ENCODE measurements around the gene SIGLEC5. TPM values are rescaled to one million over a fixed set of nuclear protein-coding genes. Genes with fewer than 3 reads are reported as not detected.

SIGLEC5 gene
- total and polyA plus RNA-seq, 2 of the 13 experiments (the other 11 are each of a cell fraction or from before 2014, with no cell fraction given) = not detected

- Histone ChIP-seq H3K36me3 (replicated peaks in 1 of 2; ENCODE audit: control insufficient read depth in 1 of 2, insufficient read depth in 2 of 2, low read length in 2 of 2) (0 out of 5 replicates have a peak, but pooled peaks cover 0 to 8% of the 10 kb centered on the region in 2 experiments), H3K4me2 (ENCODE audit: low read depth, low read length) (no peak overlapping the region), H4K20me1 (ENCODE audit: insufficient read depth, low read length) (no peaks in the 10 kb centered on the region), H3K27ac (ENCODE audit: extremely low read length, insufficient read depth, low read length) (no peak overlapping the region), H3K4me3 (replicated peaks in 1 of 3; ENCODE audit: insufficient read depth in 1 of 3, low read depth in 2 of 3, low read length in 3 of 3) (no peak overlapping the region), H3K9me3 (ENCODE audit: low read length) (no peaks in the 10 kb centered on the region), H2AFZ (ENCODE audit: low read length) (no peak overlapping the region), H3K4me1 (ENCODE audit: insufficient read depth, low read length) (peaks cover 6% of the 10 kb centered on the region), H3K79me2 (ENCODE audit: insufficient read depth, low read length) (no peaks in the 10 kb centered on the region), H3K27me3 (ENCODE audit: control insufficient read depth in 1 of 2, insufficient read depth in 2 of 2, low read length in 2 of 2) (no peaks in the 10 kb centered on the region), H3K9ac (ENCODE audit: insufficient read depth, low read depth, low read length) (no peak overlapping the region)
- ATAC-seq (no peak), FAIRE-seq (no peak), DNase-seq (ENCODE audit: low spot score) (no peak)
- WGBS (ENCODE audit: low lambda C conversion rate) = 80% methylated on average over 6 of the region's 6 CpGs
- ChIA-PET CTCF (ENCODE audit: low intra/inter-chr PET ratio, low total read pairs) (no interaction called here), POLR2A (no interaction called here)
- no TSS peak for BruUV-seq (replicated peaks)
- intact Hi-C loops (cut with micrococcal nuclease; ENCODE audit: unreplicated experiment) = no loop called here
- in situ Hi-C loops (cut with HindIII; ENCODE audit: extremely low pct_ligation_motif_present, low pct_unique_long_range_greater_than_20kb) = no loop called here
- TF ChIP-seq GMEB2 (CRISPR knock-in tag; IDR thresholded peaks at IDR 0.05; ENCODE audit: low read depth) (no peak), ZNF292 (CRISPR knock-in tag; IDR thresholded peaks at IDR 0.05; ENCODE audit: borderline replicate concordance, low read depth) (no peak), HOXA5 (CRISPR knock-in tag; IDR thresholded peaks at IDR 0.05) (no peak), GPN1 (CRISPR knock-in tag; IDR thresholded peaks at IDR 0.05; ENCODE audit: borderline replicate concordance) (no peak), RFXAP (CRISPR knock-in tag; IDR thresholded peaks at IDR 0.05; ENCODE audit: borderline replicate concordance) (no peak), ZNF124 (CRISPR knock-in tag; IDR thresholded peaks at IDR 0.05) (no peak), KDM5A (IDR thresholded peaks at IDR 0.05; ENCODE audit: borderline replicate concordance, low read length) (no peak), SNAPC2 (CRISPR knock-in tag; IDR thresholded peaks at IDR 0.05) (no peak), SMAD3 (CRISPR knock-in tag; IDR thresholded peaks at IDR 0.05) (no peak), SPEN (CRISPR knock-in tag; IDR thresholded peaks at IDR 0.05; ENCODE audit: low read depth) (no peak), HDAC6 (IDR thresholded peaks at IDR 0.05; ENCODE audit: low read depth, low read length) (no peak), DRAP1 (CRISPR knock-in tag; IDR thresholded peaks at IDR 0.05) (no peak), ZNF138 (CRISPR knock-in tag; IDR thresholded peaks at IDR 0.05; ENCODE audit: low read depth) (no peak), NFYB (CRISPR knock-in tag; IDR thresholded peaks at IDR 0.05) (no peak), MEIS2 (CRISPR knock-in tag; IDR thresholded peaks at IDR 0.05) (no peak), ZNF318 (CRISPR knock-in tag; IDR thresholded peaks at IDR 0.05) (no peak), ATRX (CRISPR knock-in tag; IDR thresholded peaks at IDR 0.05; ENCODE audit: borderline replicate concordance) (no peak)
These were observed 53.4 kb downstream of the SIGLEC5 start for GRCh38 chr19:51576850-51577249.
